HepG2 (cell line): ENCODE measurements around the gene TMEM141. TPM values are rescaled to one million over a fixed set of nuclear protein-coding genes. Genes with fewer than 3 reads are reported as not detected.

Experiments used
- AGO1 ChIP-seq: fragments of 200-400 bp; formaldehyde crosslinking; IDR thresholded peaks from 2 replicates; pipeline ENCODE4 v1.6.1; 2017; ENCODE audit warnings: mild to moderate bottlenecking, low read depth, low read length, moderate library complexity; ENCODE audit not compliant: poor library complexity, severe bottlenecking
- ARHGAP35 ChIP-seq: sonication (generic); formaldehyde crosslinking; IDR thresholded peaks from 2 replicates; pipeline ENCODE4 v1.9.0; 2022; ENCODE audit warnings: mild to moderate bottlenecking, inconsistent platforms, moderate library complexity, missing genetic modification reagents, borderline replicate concordance
- ARNT2 ChIP-seq: sonication (generic); formaldehyde crosslinking; IDR thresholded peaks from 2 replicates; pipeline ENCODE4 v1.8.0; 2022; ENCODE audit warnings: mild to moderate bottlenecking, low read depth, missing genetic modification reagents, moderate library complexity
- ATF7-NPFF ChIP-seq: sonication (generic); formaldehyde crosslinking; IDR thresholded peaks from 2 replicates; pipeline ENCODE4 v1.8.1; 2023; ENCODE audit warnings: mild to moderate bottlenecking, low read depth, missing genetic modification reagents, moderate library complexity
- BCL3 ChIP-seq: sonication (generic); formaldehyde crosslinking; IDR thresholded peaks from 2 replicates; pipeline ENCODE4 v1.5.1; 2020; ENCODE audit warnings: mild to moderate bottlenecking, missing genetic modification reagents, moderate library complexity
- HNRNPK ChIP-seq: fragments of 200-400 bp; formaldehyde crosslinking; IDR thresholded peaks from 2 replicates; pipeline ENCODE4 v1.6.1; 2018; ENCODE audit warnings: low read length, low read depth, moderate library complexity, mild to moderate bottlenecking; ENCODE audit not compliant: poor library complexity, severe bottlenecking
- HOXA3 ChIP-seq: sonication (generic); formaldehyde crosslinking; IDR thresholded peaks from 2 replicates; pipeline ENCODE4 v1.5.0; 2020; ENCODE audit warnings: missing genetic modification reagents
- JUND ChIP-seq: sonication (generic); formaldehyde crosslinking; IDR thresholded peaks from 2 replicates; pipeline ENCODE4 v1.8.0; 2022; ENCODE audit warnings: mild to moderate bottlenecking, missing genetic modification reagents
- ONECUT2 ChIP-seq: sonication (generic); formaldehyde crosslinking; IDR thresholded peaks from 2 replicates; pipeline ENCODE4 v1.4.0; 2020; ENCODE audit warnings: missing genetic modification reagents
- POLR2G ChIP-seq: fragments of 200-400 bp; formaldehyde crosslinking; IDR thresholded peaks from 2 replicates; pipeline ENCODE4 v1.6.1; 2018; ENCODE audit warnings: mild to moderate bottlenecking, low read depth, low read length, moderate library complexity
- YEATS4 ChIP-seq: sonication (generic); formaldehyde crosslinking; IDR thresholded peaks from 2 replicates; pipeline ENCODE4 v1.4.0; 2020; ENCODE audit warnings: missing genetic modification reagents, borderline replicate concordance
- ZBTB44 ChIP-seq: sonication (generic); formaldehyde crosslinking; IDR thresholded peaks from 2 replicates; pipeline ENCODE4 v1.4.0; 2020; ENCODE audit warnings: missing genetic modification reagents
- ZHX2 ChIP-seq, 2 experiments: sonication (generic) in 1 of 2; formaldehyde crosslinking in 1 of 2; IDR thresholded peaks; 2 replicates each; pipeline versions ENCODE4 v1.6.1 to v1.9.0; 2014 to 2022; ENCODE audit warnings: antibody characterized with exemption in 1 of 2, borderline replicate concordance in 1 of 2, inconsistent platforms in 1 of 2, low read depth in 1 of 2, missing genetic modification reagents in 1 of 2
- ZMAT3 ChIP-seq: sonication (generic); formaldehyde crosslinking; conservative IDR thresholded peaks from 2 replicates; pipeline ENCODE4 v1.7.0; 2021; ENCODE audit warnings: missing genetic modification reagents
- ZNF629 ChIP-seq: sonication (generic); formaldehyde crosslinking; conservative IDR thresholded peaks from 2 replicates; pipeline ENCODE4 v1.5.0; 2020; ENCODE audit warnings: missing genetic modification reagents
- ZNF724P ChIP-seq: sonication (generic); formaldehyde crosslinking; IDR thresholded peaks from 2 replicates; pipeline ENCODE4 v1.8.0; 2022; ENCODE audit warnings: missing genetic modification reagents, borderline replicate concordance
- ZNF768 ChIP-seq: sonication (generic); formaldehyde crosslinking; IDR thresholded peaks from 2 replicates; pipeline ENCODE4 v1.4.0; 2020; ENCODE audit warnings: missing genetic modification reagents
- ZNF777 ChIP-seq: sonication (generic); formaldehyde crosslinking; IDR thresholded peaks from 2 replicates; pipeline ENCODE4 v1.4.0; 2020; ENCODE audit warnings: missing genetic modification reagents
- ZNF816 ChIP-seq: sonication (generic); formaldehyde crosslinking; IDR thresholded peaks from 2 replicates; pipeline ENCODE4 v1.8.0; 2022; ENCODE audit warnings: missing genetic modification reagents, mild to moderate bottlenecking, borderline replicate concordance
- polyA plus RNA-seq, 8 experiments: library from polyadenylated mRNA; depleted of rRNA in 3 of 8; stranded (reverse) in 7 of 8; unstranded in 1 of 8; fragments of >200 nt; fragmentation: Illumina TruSeq in 4 of 8; extraction: Trizol in 4 of 8; gene quantifications; 2 replicates each; pipeline versions ENCODE4 v1.2.1 to v1.2.3, GENCODE V29; 2011 to 2016; ENCODE audit warnings: low read depth in 4 of 8, missing spikeins in 1 of 8, mixed read lengths in 1 of 8; ENCODE audit not compliant: insufficient read depth in 1 of 8
- total RNA-seq, 5 experiments: library from RNA; depleted of rRNA; stranded (reverse); fragments of >200 nt; fragmentation: Illumina TruSeq; extraction: Trizol; gene quantifications; 2 replicates each; pipeline ENCODE4 v1.2.3, GENCODE V29; 2016; ENCODE audit warnings: low read depth in 1 of 5

Gene TMEM141
- total and polyA plus RNA-seq, 2 of the 13 experiments (the other 11 are each of a cell fraction or from before 2014, with no cell fraction given): 81.0 to 202 TPM

- TF ChIP-seq ZHX2 (IDR thresholded peaks at IDR 0.05; ENCODE audit: low read depth) (no peak; the same call in 1 of the 2 replicates), ZHX2 (CRISPR knock-in tag; IDR thresholded peaks at IDR 0.05; ENCODE audit: borderline replicate concordance) (0 out of 2 replicates have a peak, but pooled peaks have one; percentile 22), ZNF629 (no peak), ARHGAP35 (CRISPR knock-in tag) (no peak), HOXA3 (CRISPR knock-in tag) (0 out of 2 replicates have a peak, but pooled peaks have one; percentile 5), ZNF724P (peak; percentile 21; the same call in 1 of the 2 replicates), YEATS4 (CRISPR knock-in tag) (peak; percentile 6; the same call in 1 of the 2 replicates), JUND (CRISPR knock-in tag) (no peak), HNRNPK (peak; percentile 13), ATF7-NPFF (CRISPR knock-in tag) (0 out of 2 replicates have a peak, but pooled peaks have one; percentile 41), ZNF777 (CRISPR knock-in tag) (peak; percentile 34), POLR2G (peak; percentile 52), BCL3 (0 out of 2 replicates have a peak, but pooled peaks have one; percentile 48), AGO1 (peak; percentile 95), ARNT2 (peak; percentile 52; the same call in 1 of the 2 replicates), ZMAT3 (CRISPR knock-in tag) (peak; percentile 62; the same call in 1 of the 2 replicates), ONECUT2 (no peak), ZNF768 (CRISPR knock-in tag) (0 out of 2 replicates have a peak, but pooled peaks have one; percentile 18), ZNF816 (CRISPR knock-in tag) (0 out of 2 replicates have a peak, but pooled peaks have one; percentile 2), ZBTB44 (no peak)
Measured at GRCh38 chr9:136808075-136808805, 17.1 kb downstream of the TMEM141 start (continued).
